ENCODE measurements around the gene PRDM8. TPM values are rescaled to one million over a fixed set of nuclear protein-coding genes. Genes with fewer than 3 reads are reported as not detected.
A peak's percentile ranks its signal among the peaks of the same experiment; 100 is the strongest.

Gene PRDM8
- total and polyA plus RNA-seq, 2 donors (not counting 1 experiment from before 2014, with no cell fraction given), result 20.0 to 35.6 TPM

DNA sequence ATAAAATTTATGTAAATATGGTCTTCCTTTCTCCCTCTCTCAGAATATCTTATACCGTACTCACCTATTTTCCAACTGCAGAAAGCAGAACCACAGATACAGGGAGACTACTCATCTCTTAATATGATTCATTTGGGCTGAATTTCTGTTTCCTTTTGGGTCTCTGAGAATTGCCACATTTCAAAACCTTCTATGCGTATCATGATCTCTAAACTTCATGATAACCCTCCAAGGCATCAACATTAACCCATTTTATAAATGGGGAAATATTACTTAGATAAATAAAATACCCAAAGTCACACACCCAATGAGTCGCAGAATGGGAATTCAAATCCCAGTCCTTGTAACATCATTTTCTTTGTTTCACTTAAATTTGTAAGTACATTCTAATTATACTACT lies 16.6 kb upstream of the PRDM8 start:
- Histone ChIP-seq H3K79me2 (ENCODE audit: control insufficient read depth, insufficient read depth, low read length) (peaks cover 9% of the 10 kb centered on the region), H3K27me3 (replicated peaks in 1 of 4; ENCODE audit: control extremely low read depth in 1 of 4, control insufficient read depth in 3 of 4, insufficient read depth in 4 of 4, low read length in 3 of 4) (no peaks in the 10 kb centered on the region), H3K9me3 (ENCODE audit: control extremely low read depth in 1 of 3, control insufficient read depth in 2 of 3, insufficient read depth in 1 of 3, low read length in 2 of 3) (peaks cover 0 to 7% (median 3%) of the 10 kb centered on the region in 3 donors), H3K36me3 (replicated peaks in 1 of 2; ENCODE audit: control extremely low read depth in 1 of 2, control insufficient read depth in 1 of 2, extremely low read depth in 1 of 2, insufficient read depth in 2 of 2, low read length in 1 of 2) (no peaks in the 10 kb centered on the region), H3K4me2 (replicated peaks; ENCODE audit: low read depth, low read length, poor library complexity, severe bottlenecking) (no peak overlapping the region), H3K4me3 (ENCODE audit: control extremely low read depth in 1 of 5, extremely low read depth in 1 of 5, insufficient read depth in 1 of 5, low read depth in 2 of 5, low read length in 4 of 5) (no peak overlapping the region), H3K4me1 (ENCODE audit: control insufficient read depth in 2 of 2, insufficient read depth in 2 of 2, low read length in 2 of 2) (peaks cover 33 to 37% of the 10 kb centered on the region in 2 donors), H2AFZ (ENCODE audit: insufficient read depth, low read depth, low read length, poor library complexity, severe bottlenecking) (no peak overlapping the region), H3K27ac (ENCODE audit: low read length in 2 of 2) (peak overlapping the region in 1 of 2 donors; percentile 15), H3K9ac (ENCODE audit: low read length) (no peak overlapping the region), H4K20me1 (ENCODE audit: control insufficient read depth, insufficient read depth, low read length, poor library complexity, severe bottlenecking) (no peaks in the 10 kb centered on the region)
- H3K4me1 Mint-ChIP-seq, result peaks cover 57% of the 10 kb centered on the region
- TF ChIP-seq, protein P1, sequence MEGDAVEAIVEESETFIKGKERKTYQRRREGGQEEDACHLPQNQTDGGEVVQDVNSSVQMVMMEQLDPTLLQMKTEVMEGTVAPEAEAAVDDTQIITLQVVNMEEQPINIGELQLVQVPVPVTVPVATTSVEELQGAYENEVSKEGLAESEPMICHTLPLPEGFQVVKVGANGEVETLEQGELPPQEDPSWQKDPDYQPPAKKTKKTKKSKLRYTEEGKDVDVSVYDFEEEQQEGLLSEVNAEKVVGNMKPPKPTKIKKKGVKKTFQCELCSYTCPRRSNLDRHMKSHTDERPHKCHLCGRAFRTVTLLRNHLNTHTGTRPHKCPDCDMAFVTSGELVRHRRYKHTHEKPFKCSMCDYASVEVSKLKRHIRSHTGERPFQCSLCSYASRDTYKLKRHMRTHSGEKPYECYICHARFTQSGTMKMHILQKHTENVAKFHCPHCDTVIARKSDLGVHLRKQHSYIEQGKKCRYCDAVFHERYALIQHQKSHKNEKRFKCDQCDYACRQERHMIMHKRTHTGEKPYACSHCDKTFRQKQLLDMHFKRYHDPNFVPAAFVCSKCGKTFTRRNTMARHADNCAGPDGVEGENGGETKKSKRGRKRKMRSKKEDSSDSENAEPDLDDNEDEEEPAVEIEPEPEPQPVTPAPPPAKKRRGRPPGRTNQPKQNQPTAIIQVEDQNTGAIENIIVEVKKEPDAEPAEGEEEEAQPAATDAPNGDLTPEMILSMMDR (IDR thresholded peaks at IDR 0.05), result no peak
- TF ChIP-seq EZH2 (IDR thresholded peaks at IDR 0.05; ENCODE audit: borderline replicate concordance, insufficient read depth, low read depth, low read length, poor library complexity, severe bottlenecking), result no peak
- ChIA-PET POLR2A (interaction anchor here (0.6 to 5.3 kb wide), 3 partner anchors 8 to 53 kb away, joined by 4 to 32 read pairs (median 5); no protein-coding TSS in a partner anchor), CTCF (interaction anchor here (1.1 to 13.1 kb wide), 5 partner anchors 9 to 108 kb away, joined by 3 to 199 read pairs (median 96); partner anchors contain the start of genes ANTXR2 and PRDM8)
- DNase-seq, result no peak
- H3K27ac Mint-ChIP-seq, result peak overlapping the region; percentile 2
- H3K9me3 Mint-ChIP-seq (ENCODE audit: insufficient read depth), result peaks cover 1% of the 10 kb centered on the region
- intact Hi-C loops (cut with micrococcal nuclease), result loop anchor here (5.0 to 10.0 kb wide), 2 partner anchors 38 to 694 kb away; no protein-coding TSS in a partner anchor
- no CpG with 5 or more reads among the region's 3 CpGs for WGBS (ENCODE audit: insufficient coverage)
- H3K27me3 Mint-ChIP-seq, result peaks cover 2% of the 10 kb centered on the region
- no peak for ATAC-seq (ENCODE audit: low read depth)
- no peak overlapping the region for H3K4me3 Mint-ChIP-seq

DNA sequence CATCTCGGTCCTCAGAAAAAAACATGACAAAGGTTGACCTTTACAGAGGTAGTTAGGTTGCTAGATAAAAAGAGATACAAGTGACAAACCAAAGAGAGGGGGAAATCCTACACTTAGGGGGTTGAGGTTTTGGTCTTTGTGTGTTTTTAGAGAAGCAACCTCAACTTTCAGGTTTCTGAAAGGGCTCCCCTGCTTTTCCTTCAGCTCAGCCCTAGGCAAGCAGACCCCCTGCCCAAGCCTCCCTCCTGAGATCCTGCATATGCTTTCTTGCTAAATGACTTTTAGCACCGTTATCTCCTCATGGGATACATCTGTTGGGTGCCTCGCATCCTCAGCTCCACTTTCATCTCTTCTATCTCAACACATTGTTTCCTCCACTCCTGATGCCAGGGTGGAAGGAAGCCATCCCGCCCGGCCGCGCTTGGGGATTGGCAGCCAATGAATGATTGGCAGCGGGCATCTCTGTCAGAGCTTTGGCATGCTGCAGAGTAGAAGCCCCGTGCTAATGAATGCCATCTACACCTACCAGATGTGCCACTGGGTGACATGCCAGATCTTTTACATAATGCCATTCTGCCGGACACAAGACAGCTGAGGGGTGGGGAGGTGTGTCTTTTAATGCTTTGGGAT lies 15.0 kb upstream of the PRDM8 start:
- Mint-ChIP-seq H3K4me3 (peak overlapping the region; percentile 99), H3K27ac (peak overlapping the region; percentile 98), H3K4me1 (peaks cover 56% of the 10 kb centered on the region), H3K27me3 (peaks cover 3% of the 10 kb centered on the region), H3K9me3 (ENCODE audit: insufficient read depth) (peaks cover 1% of the 10 kb centered on the region)
- H3K79me2 ChIP-seq (ENCODE audit: control insufficient read depth, insufficient read depth, low read length), result peaks cover 14% of the 10 kb centered on the region
- peak overlapping the region; percentile 80 to 82 for H3K27ac ChIP-seq (ENCODE audit: low read length in 2 of 2)
- peak; percentile 50 for ATAC-seq (ENCODE audit: low read depth)
- DNase-seq, result peak; percentile 67
- intact Hi-C loops (cut with micrococcal nuclease), result loop anchor here (1.0 to 10.0 kb wide), 4 partner anchors 9 to 692 kb away; no protein-coding TSS in a partner anchor
- POLR2A ChIA-PET, result interaction anchor here (1.0 to 5.3 kb wide), 6 partner anchors 10 to 110 kb away, joined by 4 to 32 read pairs (median 6); partner anchors contain the start of genes ANTXR2 and PRDM8
- H2AFZ ChIP-seq (ENCODE audit: insufficient read depth, low read depth, low read length, poor library complexity, severe bottlenecking), result peak overlapping the region; percentile 17
- peaks cover 0 to 7% (median 3%) of the 10 kb centered on the region in 3 donors for H3K9me3 ChIP-seq (ENCODE audit: control extremely low read depth in 1 of 3, control insufficient read depth in 2 of 3, insufficient read depth in 1 of 3, low read length in 2 of 3)
- H3K27me3 ChIP-seq (replicated peaks in 1 of 4; ENCODE audit: control extremely low read depth in 1 of 4, control insufficient read depth in 3 of 4, insufficient read depth in 4 of 4, low read length in 3 of 4), result peaks cover 0 to 14% (median 0%) of the 10 kb centered on the region in 4 experiments
- TF ChIP-seq EZH2 (IDR thresholded peaks at IDR 0.05; ENCODE audit: borderline replicate concordance, insufficient read depth, low read depth, low read length, poor library complexity, severe bottlenecking), result no peak
- TF ChIP-seq, protein P1 (IDR thresholded peaks at IDR 0.05), result no peak
- H3K4me3 ChIP-seq (ENCODE audit: control extremely low read depth in 1 of 5, extremely low read depth in 1 of 5, insufficient read depth in 1 of 5, low read depth in 2 of 5, low read length in 4 of 5), result peak overlapping the region in 1 of 5 experiments; percentile 8
- H3K4me1 ChIP-seq (ENCODE audit: control insufficient read depth in 2 of 2, insufficient read depth in 2 of 2, low read length in 2 of 2), result peaks cover 39 to 42% of the 10 kb centered on the region in 2 donors
- WGBS (ENCODE audit: insufficient coverage), result 42% methylated on average over 2 of the region's 10 CpGs
- CTCF ChIA-PET, result interaction anchor here (0.8 to 13.1 kb wide), 13 partner anchors 10 to 126 kb away, joined by 3 to 199 read pairs (median 12); partner anchors contain the start of genes ANTXR2 and PRDM8
- H4K20me1 ChIP-seq (ENCODE audit: control insufficient read depth, insufficient read depth, low read length, poor library complexity, severe bottlenecking), result no peaks in the 10 kb centered on the region
- no peaks in the 10 kb centered on the region for H3K36me3 ChIP-seq (replicated peaks in 1 of 2; ENCODE audit: control extremely low read depth in 1 of 2, control insufficient read depth in 1 of 2, extremely low read depth in 1 of 2, insufficient read depth in 2 of 2, low read length in 1 of 2)
- no peak overlapping the region for H3K9ac ChIP-seq (ENCODE audit: low read length)
- H3K4me2 ChIP-seq (replicated peaks; ENCODE audit: low read depth, low read length, poor library complexity, severe bottlenecking), result peak overlapping the region; percentile 97
